OCI-LY7 (cell line): ENCODE results near the gene KIF17.
A peak's percentile ranks its signal among the peaks of the same experiment; 100 is the strongest.

Experiments
- EZH2phosphoT487 ChIP-seq: fragments of 200-600 bp; sonication (generic); IDR thresholded peaks from 2 replicates; pipeline ENCODE4 v1.6.1; 2018; ENCODE audit warnings: low read depth, borderline replicate concordance, mild to moderate bottlenecking, mixed run types, antibody characterized with exemption, low read length, moderate library complexity, mixed read lengths
- TF ChIP-seq, protein P1 (sequence below): fragments of 200-600 bp; sonication (generic); conservative IDR thresholded peaks from 2 replicates; pipeline ENCODE4 v1.5.1; 2014; ENCODE audit warnings: mild to moderate bottlenecking, antibody characterized with exemption, low read length, moderate library complexity, mixed read lengths

DNA sequence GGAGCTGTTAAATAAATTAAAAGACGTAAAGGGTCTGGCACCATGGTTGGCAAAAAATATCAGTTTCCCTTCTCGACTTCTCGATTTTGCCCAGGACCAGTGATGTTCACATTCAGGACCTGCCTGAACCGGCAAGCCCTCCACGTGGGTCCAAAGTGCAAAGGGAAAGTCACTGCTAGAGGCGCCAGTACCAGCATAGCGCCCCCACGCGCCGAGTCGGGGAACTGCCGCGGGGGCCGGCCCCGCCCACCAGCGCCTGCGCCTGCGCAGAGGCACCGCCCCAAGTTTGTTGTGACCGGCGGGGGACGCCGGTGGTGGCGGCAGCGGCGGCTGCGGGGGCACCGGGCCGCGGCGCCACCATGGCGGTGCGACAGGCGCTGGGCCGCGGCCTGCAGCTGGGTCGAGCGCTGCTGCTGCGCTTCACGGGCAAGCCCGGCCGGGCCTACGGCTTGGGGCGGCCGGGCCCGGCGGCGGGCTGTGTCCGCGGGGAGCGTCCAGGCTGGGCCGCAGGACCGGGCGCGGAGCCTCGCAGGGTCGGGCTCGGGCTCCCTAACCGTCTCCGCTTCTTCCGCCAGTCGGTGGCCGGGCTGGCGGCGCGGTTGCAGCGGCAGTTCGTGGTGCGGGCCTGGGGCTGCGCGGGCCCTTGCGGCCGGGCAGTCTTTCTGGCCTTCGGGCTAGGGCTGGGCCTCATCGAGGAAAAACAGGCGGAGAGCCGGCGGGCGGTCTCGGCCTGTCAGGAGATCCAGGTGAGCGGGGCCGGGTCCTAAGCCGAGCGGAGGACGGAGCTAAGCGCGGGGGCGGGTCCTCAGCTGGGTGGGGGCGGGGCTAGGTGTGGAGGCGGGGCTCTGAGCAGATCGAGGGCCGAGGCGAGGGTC is 84.4 kb downstream of the KIF17 start, which contains the start of gene PINK1:
- TF ChIP-seq, protein P1, sequence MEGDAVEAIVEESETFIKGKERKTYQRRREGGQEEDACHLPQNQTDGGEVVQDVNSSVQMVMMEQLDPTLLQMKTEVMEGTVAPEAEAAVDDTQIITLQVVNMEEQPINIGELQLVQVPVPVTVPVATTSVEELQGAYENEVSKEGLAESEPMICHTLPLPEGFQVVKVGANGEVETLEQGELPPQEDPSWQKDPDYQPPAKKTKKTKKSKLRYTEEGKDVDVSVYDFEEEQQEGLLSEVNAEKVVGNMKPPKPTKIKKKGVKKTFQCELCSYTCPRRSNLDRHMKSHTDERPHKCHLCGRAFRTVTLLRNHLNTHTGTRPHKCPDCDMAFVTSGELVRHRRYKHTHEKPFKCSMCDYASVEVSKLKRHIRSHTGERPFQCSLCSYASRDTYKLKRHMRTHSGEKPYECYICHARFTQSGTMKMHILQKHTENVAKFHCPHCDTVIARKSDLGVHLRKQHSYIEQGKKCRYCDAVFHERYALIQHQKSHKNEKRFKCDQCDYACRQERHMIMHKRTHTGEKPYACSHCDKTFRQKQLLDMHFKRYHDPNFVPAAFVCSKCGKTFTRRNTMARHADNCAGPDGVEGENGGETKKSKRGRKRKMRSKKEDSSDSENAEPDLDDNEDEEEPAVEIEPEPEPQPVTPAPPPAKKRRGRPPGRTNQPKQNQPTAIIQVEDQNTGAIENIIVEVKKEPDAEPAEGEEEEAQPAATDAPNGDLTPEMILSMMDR: peak; percentile 97
- no peak for TF ChIP-seq EZH2phosphoT487
